HCT116 (cell line): ENCODE results near the gene NEK6.

ENCODE experiments used
- EGR1 ChIP-seq: IDR thresholded peaks from 2 replicates; pipeline ENCODE4 v1.6.1; 2012; ENCODE audit warnings: low read depth
- EZH2phosphoT487 ChIP-seq: fragments of 200-600 bp; IDR thresholded peaks from 2 replicates; pipeline ENCODE4 v1.6.1; 2018; ENCODE audit warnings: antibody characterized with exemption, borderline replicate concordance
- POLR2A ChIP-seq: IDR thresholded peaks from 2 replicates; pipeline ENCODE4 v1.7.0; 2011; ENCODE audit warnings: borderline replicate concordance; ENCODE audit not compliant: insufficient read depth, insufficient read length; ENCODE audit errors: extremely low read depth
- YY1 ChIP-seq: IDR thresholded peaks from 2 replicates; pipeline ENCODE4 v1.6.1; 2011; ENCODE audit warnings: low read length, low read depth, moderate library complexity, mild to moderate bottlenecking; ENCODE audit not compliant: insufficient replicate concordance; ENCODE audit errors: extremely low read depth
- TF ChIP-seq, protein P1 (sequence below), 3 experiments: fragments of 200-600 bp in 1 of 3; sonication (generic) in 1 of 3; IDR thresholded peaks in 2 of 3; conservative IDR thresholded peaks in 1 of 3; 2 replicates each; pipeline ENCODE4 v1.5.1; 2012 to 2017; ENCODE audit warnings: low read depth in 2 of 3, low read length in 2 of 3, antibody characterized with exemption in 1 of 3, borderline replicate concordance in 1 of 3, control low read depth in 1 of 3, mild to moderate bottlenecking in 1 of 3, mixed read lengths in 1 of 3, mixed run types in 1 of 3, moderate library complexity in 1 of 3; ENCODE audit not compliant: insufficient read depth in 1 of 3

DNA sequence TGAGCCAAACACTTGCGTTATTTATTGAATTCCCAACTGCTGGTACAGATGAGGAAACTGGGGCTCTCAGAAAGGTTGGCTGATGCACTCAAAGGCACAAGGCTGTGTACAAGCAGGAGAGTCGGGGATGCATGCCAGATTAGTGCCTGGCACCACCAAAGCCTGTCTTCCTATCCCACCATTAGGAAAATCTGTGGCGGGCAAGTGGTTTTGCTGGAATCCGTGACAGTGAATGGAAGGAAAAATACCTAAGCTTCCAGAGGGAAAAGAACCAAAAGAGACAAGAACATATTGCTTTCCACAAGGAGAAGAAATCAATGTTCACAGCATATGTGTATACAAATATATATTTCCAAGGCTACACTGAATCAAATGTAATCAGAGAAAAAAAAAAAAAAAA is 106.4 kb downstream of the NEK6 start:
- no peak for TF ChIP-seq POLR2A
- TF ChIP-seq, protein P1, sequence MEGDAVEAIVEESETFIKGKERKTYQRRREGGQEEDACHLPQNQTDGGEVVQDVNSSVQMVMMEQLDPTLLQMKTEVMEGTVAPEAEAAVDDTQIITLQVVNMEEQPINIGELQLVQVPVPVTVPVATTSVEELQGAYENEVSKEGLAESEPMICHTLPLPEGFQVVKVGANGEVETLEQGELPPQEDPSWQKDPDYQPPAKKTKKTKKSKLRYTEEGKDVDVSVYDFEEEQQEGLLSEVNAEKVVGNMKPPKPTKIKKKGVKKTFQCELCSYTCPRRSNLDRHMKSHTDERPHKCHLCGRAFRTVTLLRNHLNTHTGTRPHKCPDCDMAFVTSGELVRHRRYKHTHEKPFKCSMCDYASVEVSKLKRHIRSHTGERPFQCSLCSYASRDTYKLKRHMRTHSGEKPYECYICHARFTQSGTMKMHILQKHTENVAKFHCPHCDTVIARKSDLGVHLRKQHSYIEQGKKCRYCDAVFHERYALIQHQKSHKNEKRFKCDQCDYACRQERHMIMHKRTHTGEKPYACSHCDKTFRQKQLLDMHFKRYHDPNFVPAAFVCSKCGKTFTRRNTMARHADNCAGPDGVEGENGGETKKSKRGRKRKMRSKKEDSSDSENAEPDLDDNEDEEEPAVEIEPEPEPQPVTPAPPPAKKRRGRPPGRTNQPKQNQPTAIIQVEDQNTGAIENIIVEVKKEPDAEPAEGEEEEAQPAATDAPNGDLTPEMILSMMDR (IDR thresholded peaks at IDR 0.05 in 2 of 3, conservative IDR thresholded peaks at IDR 0.05 in 1 of 3; ENCODE audit: borderline replicate concordance in 1 of 3, insufficient read depth in 1 of 3, low read depth in 2 of 3, low read length in 2 of 3) = no peak
- TF ChIP-seq EGR1 = no peak
- TF ChIP-seq YY1 = no peak
- no peak for TF ChIP-seq EZH2phosphoT487
